H1 (cell line): Measurements from ENCODE around the gene SNAPIN. TPM values are rescaled to one million over a fixed set of nuclear protein-coding genes. Genes with fewer than 3 reads are reported as not detected.

Experiments
- CTCF ChIA-PET: fragments of 300-600 bp; sonication (Branson Sonifier 250); formaldehyde crosslinking; loops from one replicate; lab custom pipeline; 2021; ENCODE audit not compliant: partially characterized antibody; lab: Charles Lee
- POLR2A ChIA-PET: fragments of 300-600 bp; sonication (Branson Sonifier 250); formaldehyde crosslinking; loops from one replicate; lab custom pipeline; 2021; ENCODE audit warnings: inconsistent platforms; ENCODE audit not compliant: partially characterized antibody; lab: Charles Lee
- DNase-seq, 2 experiments: peaks; one replicate each; pipeline versions ENCODE4 v3.0.0 to v3.0.0-alpha.2; 2010 to 2022; ENCODE audit warnings: low spot score in 2 of 2, low read depth in 1 of 2, mixed read lengths in 1 of 2
- FAIRE-seq: peaks from 2 replicates; lab custom pipeline; 2011; peaks lifted over from hg19 to GRCh38; lab: Jason Lieb, UNC
- H2AFZ ChIP-seq: 2 replicates; pipeline ENCODE4 v1.8.1; 2012; ENCODE audit warnings: low read length, inconsistent platforms
- H2AK5ac ChIP-seq: 2 replicates; pipeline ENCODE4 v1.6.1; 2013; ENCODE audit warnings: low read depth, low read length
- H2BK120ac ChIP-seq: replicated peaks from 2 replicates; pipeline ENCODE3; 2013; ENCODE audit warnings: low read depth, low read length, inconsistent platforms
- H2BK12ac ChIP-seq: 2 replicates; pipeline ENCODE4 v1.6.1; 2013; ENCODE audit warnings: low read depth, low read length
- H2BK15ac ChIP-seq: 2 replicates; pipeline ENCODE4 v1.6.1; 2013; ENCODE audit warnings: low read length
- H2BK20ac ChIP-seq: 2 replicates; pipeline ENCODE4 v1.6.1; 2013; ENCODE audit warnings: low read length
- H2BK5ac ChIP-seq: 2 replicates; pipeline ENCODE4 v1.6.1; 2013; ENCODE audit warnings: low read depth, low read length
- H3K14ac ChIP-seq: 2 replicates; pipeline ENCODE4 v1.6.1; 2013; ENCODE audit warnings: inconsistent platforms; ENCODE audit not compliant: insufficient read length
- H3K18ac ChIP-seq: 2 replicates; pipeline ENCODE4 v1.6.1; 2013; ENCODE audit warnings: low read length; ENCODE audit errors: extremely low read depth
- H3K23ac ChIP-seq: 2 replicates; pipeline ENCODE4 v1.6.1; 2013; ENCODE audit warnings: inconsistent platforms; ENCODE audit not compliant: insufficient read length
- H3K23me2 ChIP-seq: 2 replicates; pipeline ENCODE4 v1.6.1; 2013; ENCODE audit warnings: low read depth, low read length
- H3K27ac ChIP-seq: 2 replicates; pipeline ENCODE4 v1.6.1; 2011; ENCODE audit warnings: low read depth, low read length, inconsistent platforms
- H3K27me3 ChIP-seq, 4 experiments: replicated peaks in 1 of 4; 1 replicate in 1 of 4; 2 replicates in 3 of 4; pipeline versions ENCODE4 v1.6.1 to v1.8.1; 2011 to 2013; ENCODE audit warnings: low read length in 3 of 4, mild to moderate bottlenecking in 3 of 4, inconsistent platforms in 2 of 4, mixed read lengths in 2 of 4, moderate library complexity in 1 of 4; ENCODE audit not compliant: control insufficient read depth in 3 of 4, insufficient read depth in 3 of 4; ENCODE audit errors: extremely low read depth in 1 of 4
- H3K36me3 ChIP-seq, 4 experiments: 2 replicates each; pipeline versions ENCODE4 v1.6.1 to v1.8.1; 2011 to 2013; ENCODE audit warnings: mild to moderate bottlenecking in 4 of 4, low read length in 3 of 4, moderate library complexity in 2 of 4, control low read depth in 1 of 4, inconsistent platforms in 1 of 4; ENCODE audit not compliant: insufficient read depth in 4 of 4, control insufficient read depth in 2 of 4
- H3K4ac ChIP-seq: replicated peaks from 2 replicates; pipeline ENCODE3; 2013; ENCODE audit warnings: low read length, low read depth, mixed read lengths, inconsistent platforms; ENCODE audit not compliant: insufficient read length
- H3K4me1 ChIP-seq, 4 experiments: replicated peaks in 1 of 4; 1 replicate in 1 of 4; 2 replicates in 3 of 4; pipeline versions ENCODE4 v1.6.1 to v1.8.1; 2011 to 2013; ENCODE audit warnings: low read length in 3 of 4, inconsistent platforms in 2 of 4, mixed read lengths in 1 of 4; ENCODE audit not compliant: insufficient read depth in 4 of 4, control insufficient read depth in 3 of 4
- H3K4me2 ChIP-seq, 2 experiments: 2 replicates each; pipeline versions ENCODE4 v1.6.1 to v1.8.1; 2011 to 2013; ENCODE audit warnings: low read depth in 2 of 2, low read length in 2 of 2, control low read depth in 1 of 2, inconsistent platforms in 1 of 2, mild to moderate bottlenecking in 1 of 2; ENCODE audit not compliant: insufficient read depth in 1 of 2
- H3K4me3 ChIP-seq, 4 experiments: fragments of 200-600, 300-600 bp in 1 of 4; sonication (generic), shearing (Covaris generic), sonication (Bioruptor Twin) in 1 of 4; 2 replicates each; pipeline versions ENCODE4 v1.5.1 to v1.8.1; 2011 to 2016; ENCODE audit warnings: low read length in 4 of 4, low read depth in 3 of 4, control low read depth in 2 of 4, inconsistent platforms in 2 of 4, mild to moderate bottlenecking in 2 of 4, mixed read lengths in 1 of 4, moderate library complexity in 1 of 4; ENCODE audit not compliant: insufficient read depth in 2 of 4; ENCODE audit errors: extremely low read depth in 1 of 4
- H3K56ac ChIP-seq: replicated peaks from 2 replicates; pipeline ENCODE3; 2013; ENCODE audit warnings: low read depth, mild to moderate bottlenecking, mixed read lengths, low read length, inconsistent platforms; ENCODE audit not compliant: insufficient read length
- H3K79me1 ChIP-seq: 2 replicates; pipeline ENCODE4 v1.6.1; 2013; ENCODE audit warnings: low read depth, low read length, control low read depth
- H3K79me2 ChIP-seq, 2 experiments: 2 replicates each; pipeline versions ENCODE4 v1.6.1 to v1.8.1; 2012 to 2013; ENCODE audit warnings: low read length in 2 of 2, mild to moderate bottlenecking in 2 of 2, inconsistent platforms in 1 of 2; ENCODE audit not compliant: insufficient read depth in 2 of 2, control insufficient read depth in 1 of 2
- H3K9ac ChIP-seq, 4 experiments: replicated peaks in 1 of 4; 1 replicate in 1 of 4; 2 replicates in 3 of 4; pipeline versions ENCODE4 v1.6.1 to v1.8.1; 2011 to 2013; ENCODE audit warnings: low read depth in 3 of 4, low read length in 3 of 4, control low read depth in 2 of 4, mild to moderate bottlenecking in 2 of 4, moderate library complexity in 2 of 4, inconsistent platforms in 1 of 4; ENCODE audit errors: extremely low read depth in 1 of 4
- H3K9me3 ChIP-seq, 2 experiments: 2 replicates each; pipeline versions ENCODE4 v1.6.1 to v1.8.1; 2012 to 2013; ENCODE audit warnings: mild to moderate bottlenecking in 2 of 2, moderate library complexity in 2 of 2, control low read depth in 1 of 2, inconsistent platforms in 1 of 2, low read depth in 1 of 2, low read length in 1 of 2, mixed read lengths in 1 of 2; ENCODE audit not compliant: insufficient read depth in 2 of 2
- H4K20me1 ChIP-seq, 2 experiments: replicated peaks in 1 of 2; 2 replicates each; pipeline versions ENCODE3 to v1.8.1; 2011 to 2013; ENCODE audit warnings: inconsistent platforms in 2 of 2, low read length in 2 of 2, mild to moderate bottlenecking in 1 of 2; ENCODE audit not compliant: insufficient read depth in 2 of 2, control insufficient read depth in 1 of 2
- H4K5ac ChIP-seq: 2 replicates; pipeline ENCODE4 v1.6.1; 2013; ENCODE audit warnings: low read length, low read depth, mixed read lengths, inconsistent platforms; ENCODE audit not compliant: insufficient read length
- H4K8ac ChIP-seq: 2 replicates; pipeline ENCODE4 v1.8.0; 2013; ENCODE audit warnings: mild to moderate bottlenecking, moderate library complexity, low read length, inconsistent platforms; ENCODE audit not compliant: insufficient read depth; ENCODE audit errors: extremely low read depth
- H4K91ac ChIP-seq: replicated peaks from 2 replicates; pipeline ENCODE3; 2013; ENCODE audit warnings: low read length, mixed read lengths, inconsistent platforms; ENCODE audit not compliant: insufficient read length
- CEBPB ChIP-seq: IDR thresholded peaks from 2 replicates; pipeline ENCODE4 v1.6.1; 2012; ENCODE audit warnings: low read depth, low read length
- HDAC2 ChIP-seq, 2 experiments: fragments of 300-600 bp in 1 of 2; sonication (generic) in 1 of 2; IDR thresholded peaks; 2 replicates each; pipeline ENCODE4 v1.6.1; 2011 to 2012; ENCODE audit warnings: low read depth in 2 of 2, low read length in 2 of 2, mild to moderate bottlenecking in 2 of 2, moderate library complexity in 2 of 2, borderline replicate concordance in 1 of 2, inconsistent platforms in 1 of 2
- KDM1A ChIP-seq: fragments of 200-600, 300-600 bp; sonication (generic); IDR thresholded peaks from 2 replicates; pipeline ENCODE4 v1.7.1; 2016; ENCODE audit warnings: mild to moderate bottlenecking, low read length, borderline replicate concordance
- MAX ChIP-seq: IDR thresholded peaks from 2 replicates; pipeline ENCODE4 v1.6.1; 2012; ENCODE audit warnings: inconsistent platforms
- NRF1 ChIP-seq: IDR thresholded peaks from 2 replicates; pipeline ENCODE4 v1.6.1; 2011; ENCODE audit warnings: mild to moderate bottlenecking, low read depth, low read length, improper control_type of control experiment
- PHF8 ChIP-seq: fragments of 200-600 bp; sonication (generic); conservative IDR thresholded peaks from 2 replicates; pipeline ENCODE4 v1.7.1; 2012; ENCODE audit warnings: low read depth, mild to moderate bottlenecking, inconsistent platforms, low read length, moderate library complexity
- RAD21 ChIP-seq, 2 experiments: IDR thresholded peaks in 1 of 2; conservative IDR thresholded peaks in 1 of 2; 2 replicates each; pipeline ENCODE4 v1.6.1; 2011; ENCODE audit warnings: low read depth in 2 of 2, low read length in 2 of 2, improper control_type of control experiment in 1 of 2, inconsistent platforms in 1 of 2, mild to moderate bottlenecking in 1 of 2, moderate library complexity in 1 of 2
- SIX5 ChIP-seq: IDR thresholded peaks from 2 replicates; pipeline ENCODE4 v1.6.1; 2011; ENCODE audit warnings: mild to moderate bottlenecking, low read depth, low read length
- SP1 ChIP-seq: IDR thresholded peaks from 2 replicates; pipeline ENCODE4 v1.6.1; 2011; ENCODE audit warnings: low read depth, low read length
- TCF12 ChIP-seq: IDR thresholded peaks from 2 replicates; pipeline ENCODE4 v1.6.1; 2011; ENCODE audit warnings: low read depth, mild to moderate bottlenecking, low read length
- TEAD4 ChIP-seq: IDR thresholded peaks from 2 replicates; pipeline ENCODE4 v1.6.1; 2012; ENCODE audit warnings: low read depth, low read length, inconsistent platforms, mixed read lengths
- WGBS, 2 experiments: shearing (Covaris generic) in 1 of 2; methylation state at CpG; one replicate each; pipeline versions ENCODE4 v1.1.6 to v1.1.7; 2013 to 2015; ENCODE audit warnings: low lambda C conversion rate in 2 of 2, mixed read lengths in 2 of 2, inconsistent platforms in 1 of 2, low coverage in 1 of 2, missing lambda C conversion rate in 1 of 2; ENCODE audit not compliant: insufficient replicate concordance in 2 of 2, insufficient coverage in 1 of 2, insufficient read length in 1 of 2; ENCODE audit errors: extremely low coverage in 1 of 2, missing lambda C conversion rate in 1 of 2; 5-methylcytosine and 5-hydroxymethylcytosine counted together
- polyA plus RNA-seq, 7 experiments: library from polyadenylated mRNA; depleted of rRNA in 3 of 7; stranded (reverse) in 5 of 7; unstranded in 2 of 7; fragments of >200 nt in 5 of 7; fragments of 200-250 nt in 2 of 7; gene quantifications; 1 replicate in 5 of 7; 2 replicates in 1 of 7; 4 replicates in 1 of 7; pipeline versions ENCODE4 v1.2.1 to v1.2.3, GENCODE V29; 2011 to 2013; ENCODE audit warnings: missing spikeins in 2 of 7, mixed read lengths in 2 of 7
- total RNA-seq: library from RNA; stranded (reverse); fragmentation: NEBNext Ultra II Directional; extraction: Animal tissue kit (Norgen Biotek cat#: 25700); gene quantifications from 2 replicates; pipeline ENCODE4 v1.2.1, GENCODE V29; 2021

The SNAPIN gene
- total and polyA plus RNA-seq, 2 of the 8 experiments (the other 6 are each of a cell fraction or from before 2014, with no cell fraction given) = 25.7 to 31.1 TPM

GRCh38 chr1:153633161-153633753 lies 25.2 kb upstream of the SNAPIN start:
- Histone ChIP-seq H3K14ac (no peak overlapping the region), H2BK20ac (no peak overlapping the region), H2AK5ac (peak overlapping the region; percentile 77; the same call in 1 of the 2 replicates), H3K56ac (no peak overlapping the region), H3K27ac (no peak overlapping the region), H3K18ac (peak overlapping the region; percentile 56; the same call in 1 of the 2 replicates), H3K23me2 (no peaks in the 10 kb centered on the region; the same call in 1 of the 2 replicates), H2BK120ac (no peak overlapping the region), H3K27me3 (no peaks in the 10 kb centered on the region), H2BK12ac (no peak overlapping the region; the same call in 1 of the 2 replicates), H2AFZ (peak overlapping the region; percentile 30; the same call in 1 of the 2 replicates), H4K8ac (peak overlapping the region; percentile 84; the same call in 1 of the 2 replicates), H3K4me2 (peak overlapping the region; percentile 33 to 71; a peak in 3 of 4 replicates), H3K23ac (no peak overlapping the region), H4K20me1 (peaks cover 0 to 1% of the 10 kb centered on the region in 2 experiments), H3K4ac (no peak overlapping the region), H3K9me3 (no peaks in the 10 kb centered on the region), H3K79me2 (peaks cover 0 to 36% of the 10 kb centered on the region in 2 experiments; a peak in 3 of 4 replicates), H2BK5ac (peak overlapping the region; percentile 61), H3K4me1 (peaks cover 0 to 12% (median 5%) of the 10 kb centered on the region in 4 experiments; a peak in 5 of 7 replicates), H3K79me1 (no peaks in the 10 kb centered on the region), H3K4me3 (peak overlapping the region in 3 of 4 experiments; percentile 21 to 97 (median 34); a peak in 5 of 8 replicates), H4K5ac (peak overlapping the region; percentile 41), H2BK15ac (no peak overlapping the region), H3K36me3 (peaks cover 19 to 25% (median 22%) of the 10 kb centered on the region in 4 experiments), H3K9ac (no peak overlapping the region; a peak in 1 of 7 replicates), H4K91ac (no peak overlapping the region)
- no peak for FAIRE-seq
- WGBS, 2 experiments = 72% methylated on average over 18 of the region's 18 CpGs; no CpG with 5 or more reads in 1 of the 2 experiments
- ChIA-PET POLR2A (interaction anchor here (0.8 to 15.6 kb wide), 36 partner anchors 9 to 587 kb away, joined by 3 to 261 read pairs (median 5); partner anchors contain the start of genes CRTC2, ILF2, INTS3 and S100A14), CTCF (interaction anchor here (0.8 to 2.9 kb wide), 6 partner anchors 13 to 98 kb away, joined by 3 to 13 read pairs (median 4); partner anchors contain the start of gene S100A6)
- DNase-seq = no peak
- no peak for TF ChIP-seq MAX
- no peak for TF ChIP-seq TEAD4
- no peak for TF ChIP-seq SIX5
- TF ChIP-seq HDAC2 (IDR thresholded peaks at IDR 0.05; ENCODE audit: borderline replicate concordance in 1 of 2, low read depth in 2 of 2, low read length in 2 of 2) = 0 out of 4 replicates have a peak, but pooled peaks of 1 of the 2 experiments have one; percentile 10
- TF ChIP-seq CEBPB = no peak
- TF ChIP-seq TCF12 = no peak
- TF ChIP-seq KDM1A = peak; percentile 55; the same call in 1 of the 2 replicates
- no peak for TF ChIP-seq RAD21 (IDR thresholded peaks at IDR 0.05 in 1 of 2, conservative IDR thresholded peaks at IDR 0.05 in 1 of 2; ENCODE audit: low read depth in 2 of 2, low read length in 2 of 2)
- no peak for TF ChIP-seq PHF8
- TF ChIP-seq NRF1 = no peak
- no peak for TF ChIP-seq SP1
